Naive thymus-derived CD8-positive, alpha-beta T cell (primary cell): Measurements from ENCODE around the gene ADGRA3. TPM values are rescaled to one million over a fixed set of nuclear protein-coding genes. Genes with fewer than 3 reads are reported as not detected.

Source experiments
- ATAC-seq, 2 donors: fragments of 150-1000 bp; cut with Tn5 transposase in 1 of 2; sonication (Bioruptor Pico), chemical (Tn5 transposase) in 1 of 2; 1 replicate in 1 of 2; 2 replicates in 1 of 2; pipeline ENCODE4 v1.10.0; 2021; ENCODE audit warnings: mild to moderate bottlenecking in 2 of 2, moderate library complexity in 2 of 2
- POLR2A ChIA-PET: fragments of 350-600 bp; sonication (Branson Sonifier 250); formaldehyde crosslinking; loops from one replicate; lab custom pipeline; 2021; ENCODE audit warnings: antibody characterized with exemption; lab: Charles Lee
- DNase-seq, 10 donors: peaks; one replicate each; pipeline versions ENCODE4 v3.0.0 to v3.0.0-alpha.2; 2020 to 2022
- H3K27ac Mint-ChIP-seq, 10 donors: one replicate each; pipeline ENCODE4 v1.8.0; 2020 to 2022; ENCODE audit warnings: mild to moderate bottlenecking in 10 of 10, mixed read lengths in 10 of 10, moderate library complexity in 4 of 10, inconsistent platforms in 1 of 10
- H3K27me3 Mint-ChIP-seq, 5 donors: one replicate each; pipeline ENCODE4 v1.8.0; 2021 to 2022; ENCODE audit warnings: mixed read lengths in 5 of 5
- H3K36me3 Mint-ChIP-seq, 3 donors: one replicate each; pipeline ENCODE4 v1.8.0; 2020 to 2022; ENCODE audit warnings: mixed read lengths in 3 of 3, mild to moderate bottlenecking in 2 of 3, inconsistent platforms in 1 of 3
- H3K4me1 Mint-ChIP-seq, 4 donors: one replicate each; pipeline ENCODE4 v1.8.0; 2021 to 2022; ENCODE audit warnings: mixed read lengths in 4 of 4
- H3K4me3 Mint-ChIP-seq, 10 donors: one replicate each; pipeline ENCODE4 v1.8.0; 2020 to 2022; ENCODE audit warnings: mild to moderate bottlenecking in 10 of 10, mixed read lengths in 10 of 10, moderate library complexity in 6 of 10, inconsistent platforms in 1 of 10
- H3K9me3 Mint-ChIP-seq, 9 donors: one replicate each; pipeline ENCODE4 v1.8.0; 2020 to 2022; ENCODE audit warnings: mixed read lengths in 9 of 9, mild to moderate bottlenecking in 3 of 9, inconsistent platforms in 1 of 9, moderate library complexity in 1 of 9
- polyA plus RNA-seq, 3 donors: library from polyadenylated mRNA; unstranded; fragments of 300-500 nt; fragmentation: Illumina TruSeq; gene quantifications; one replicate each; pipeline ENCODE4 v1.2.3, GENCODE V29; 2021
- total RNA-seq, 8 experiments: library from RNA in 2 of 8; stranded (reverse) in 2 of 8; gene quantifications; one replicate each; pipeline ENCODE4 v1.2.3 and lab custom pipeline; 2021 to 2026

The ADGRA3 gene
- total and polyA plus RNA-seq, 5 experiments from 2014 or later = 0.41 to 2.1 (median 1.7) TPM

- no peak for DNase-seq
- Mint-ChIP-seq H3K27ac (no peak overlapping the region), H3K4me1 (no peaks in the 10 kb centered on the region), H3K36me3 (peaks cover 0 to 28% (median 24%) of the 10 kb centered on the region in 3 donors), H3K27me3 (peaks cover 0 to 2% (median 0%) of the 10 kb centered on the region in 5 donors), H3K9me3 (peaks cover 7 to 47% (median 27%) of the 10 kb centered on the region in 9 donors), H3K4me3 (no peak overlapping the region)
- ATAC-seq = no peak
- POLR2A ChIA-PET = no interaction called here
Measured at GRCh38 chr4:22532117-22532516, 16.3 kb upstream of the ADGRA3 start.

- Mint-ChIP-seq H3K9me3 (peaks cover 7 to 47% (median 27%) of the 10 kb centered on the region in 9 donors), H3K36me3 (peaks cover 0 to 28% (median 24%) of the 10 kb centered on the region in 3 donors), H3K27ac (no peak overlapping the region), H3K4me3 (no peak overlapping the region), H3K27me3 (peaks cover 0 to 2% (median 0%) of the 10 kb centered on the region in 5 donors), H3K4me1 (no peaks in the 10 kb centered on the region)
- ATAC-seq = no peak
- no peak for DNase-seq
- POLR2A ChIA-PET = no interaction called here
Measured at GRCh38 chr4:22531311-22532019, 15.6 kb upstream of the ADGRA3 start.

GRCh38 chr4:22524895-22525294 lies 9.0 kb upstream of the ADGRA3 start:
- DNase-seq = no peak
- no peak for ATAC-seq
- H3K9me3 Mint-ChIP-seq = peaks cover 0 to 3% (median 0%) of the 10 kb centered on the region in 9 donors
- POLR2A ChIA-PET = no interaction called here
- H3K36me3 Mint-ChIP-seq = no peaks in the 10 kb centered on the region
- H3K4me1 Mint-ChIP-seq = no peaks in the 10 kb centered on the region
- H3K27ac Mint-ChIP-seq = no peak overlapping the region
- H3K27me3 Mint-ChIP-seq = peaks cover 0 to 2% (median 0%) of the 10 kb centered on the region in 5 donors
- no peak overlapping the region for H3K4me3 Mint-ChIP-seq

- H3K9me3 Mint-ChIP-seq = no peaks in the 10 kb centered on the region
- peaks cover 0 to 3% (median 0%) of the 10 kb centered on the region in 5 donors for H3K27me3 Mint-ChIP-seq
- DNase-seq (no peak), ATAC-seq (no peak)
- peak overlapping the region in 1 of 10 donors; percentile 16 for H3K27ac Mint-ChIP-seq
- no peak overlapping the region for H3K4me3 Mint-ChIP-seq
- no peaks in the 10 kb centered on the region for H3K36me3 Mint-ChIP-seq
- H3K4me1 Mint-ChIP-seq = no peaks in the 10 kb centered on the region
- POLR2A ChIA-PET = no interaction called here
Measured at GRCh38 chr4:22522706-22523501, 7.0 kb upstream of the ADGRA3 start.

- Mint-ChIP-seq H3K36me3 (no peaks in the 10 kb centered on the region), H3K27me3 (peaks cover 0 to 3% (median 0%) of the 10 kb centered on the region in 5 donors), H3K27ac (no peak overlapping the region), H3K9me3 (no peaks in the 10 kb centered on the region), H3K4me1 (no peaks in the 10 kb centered on the region), H3K4me3 (no peak overlapping the region)
- ATAC-seq = no peak
- POLR2A ChIA-PET = no interaction called here
- DNase-seq = no peak
Measured at GRCh38 chr4:22522206-22522605, 6.3 kb upstream of the ADGRA3 start.

- peaks cover 2 to 5% (median 3%) of the 10 kb centered on the region in 4 donors for H3K4me1 Mint-ChIP-seq
- no peak for DNase-seq
- no peaks in the 10 kb centered on the region for H3K36me3 Mint-ChIP-seq
- peaks cover 0 to 2% (median 0%) of the 10 kb centered on the region in 9 donors for H3K9me3 Mint-ChIP-seq
- H3K4me3 Mint-ChIP-seq = no peak overlapping the region
- POLR2A ChIA-PET = no interaction called here
- no peak overlapping the region for H3K27ac Mint-ChIP-seq
- no peak for ATAC-seq
- H3K27me3 Mint-ChIP-seq = peaks cover 0 to 11% (median 1%) of the 10 kb centered on the region in 5 donors
Measured at GRCh38 chr4:22521240-22521639, 5.4 kb upstream of the ADGRA3 start.

- H3K9me3 Mint-ChIP-seq = peaks cover 0 to 2% (median 0%) of the 10 kb centered on the region in 9 donors
- peak overlapping the region in 7 of 10 donors; percentile 68 to 87 (median 71) for H3K27ac Mint-ChIP-seq
- peak overlapping the region; percentile 92 to 98 (median 94) for H3K4me3 Mint-ChIP-seq
- peak in 9 of 10 donors; percentile 1 to 61 (median 25) for DNase-seq
- H3K27me3 Mint-ChIP-seq = peaks cover 0 to 25% (median 14%) of the 10 kb centered on the region in 5 donors
- peak; percentile 80 to 83 for ATAC-seq
- H3K36me3 Mint-ChIP-seq = no peaks in the 10 kb centered on the region
- H3K4me1 Mint-ChIP-seq = peaks cover 12 to 19% (median 17%) of the 10 kb centered on the region in 4 donors
- POLR2A ChIA-PET = no interaction called here
Measured at GRCh38 chr4:22515145-22515887, 550 bp downstream of the ADGRA3 start.

GRCh38 chr4:22514481-22514880 lies 1.4 kb downstream of the ADGRA3 start:
- Mint-ChIP-seq H3K36me3 (no peaks in the 10 kb centered on the region), H3K9me3 (peaks cover 0 to 2% (median 0%) of the 10 kb centered on the region in 9 donors), H3K27ac (no peak overlapping the region), H3K4me3 (peak overlapping the region; percentile 8 to 98 (median 94)), H3K27me3 (peaks cover 0 to 25% (median 14%) of the 10 kb centered on the region in 5 donors), H3K4me1 (peaks cover 12 to 19% (median 17%) of the 10 kb centered on the region in 4 donors)
- DNase-seq (no peak), ATAC-seq (no peak)
- POLR2A ChIA-PET = no interaction called here

- Mint-ChIP-seq H3K27ac (no peak overlapping the region), H3K27me3 (peaks cover 0 to 25% (median 14%) of the 10 kb centered on the region in 5 donors), H3K36me3 (no peaks in the 10 kb centered on the region), H3K4me1 (peaks cover 12 to 19% (median 17%) of the 10 kb centered on the region in 4 donors), H3K9me3 (peaks cover 0 to 2% (median 0%) of the 10 kb centered on the region in 9 donors), H3K4me3 (peak overlapping the region in 7 of 10 donors; percentile 27 to 98 (median 95))
- ATAC-seq = no peak
- DNase-seq = no peak
- POLR2A ChIA-PET = no interaction called here
Measured at GRCh38 chr4:22514001-22514400, 1.9 kb downstream of the ADGRA3 start.

- DNase-seq = no peak
- H3K4me3 Mint-ChIP-seq = no peak overlapping the region
- no peak for ATAC-seq
- peaks cover 14 to 19% (median 17%) of the 10 kb centered on the region in 4 donors for H3K4me1 Mint-ChIP-seq
- peaks cover 0 to 21% (median 14%) of the 10 kb centered on the region in 5 donors for H3K27me3 Mint-ChIP-seq
- peak overlapping the region in 1 of 10 donors; percentile 3 for H3K27ac Mint-ChIP-seq
- POLR2A ChIA-PET = no interaction called here
- no peaks in the 10 kb centered on the region for H3K36me3 Mint-ChIP-seq
- H3K9me3 Mint-ChIP-seq = peaks cover 0 to 2% (median 0%) of the 10 kb centered on the region in 9 donors
Measured at GRCh38 chr4:22512306-22512705, 3.6 kb downstream of the ADGRA3 start.

GRCh38 chr4:22510750-22511149 lies 5.1 kb downstream of the ADGRA3 start:
- Mint-ChIP-seq H3K4me3 (no peak overlapping the region), H3K4me1 (peaks cover 15 to 21% (median 15%) of the 10 kb centered on the region in 4 donors), H3K27ac (peak overlapping the region in 2 of 10 donors; percentile 0 to 76), H3K27me3 (peaks cover 0 to 14% (median 12%) of the 10 kb centered on the region in 5 donors), H3K36me3 (no peaks in the 10 kb centered on the region), H3K9me3 (no peaks in the 10 kb centered on the region)
- POLR2A ChIA-PET = no interaction called here
- no peak for ATAC-seq
- no peak for DNase-seq

- Mint-ChIP-seq H3K4me1 (peaks cover 0 to 17% (median 10%) of the 10 kb centered on the region in 4 donors), H3K4me3 (no peak overlapping the region), H3K36me3 (no peaks in the 10 kb centered on the region), H3K9me3 (no peaks in the 10 kb centered on the region), H3K27me3 (peaks cover 0 to 14% (median 1%) of the 10 kb centered on the region in 5 donors), H3K27ac (no peak overlapping the region)
- POLR2A ChIA-PET = no interaction called here
- no peak for ATAC-seq
- no peak for DNase-seq
Measured at GRCh38 chr4:22508376-22508775, 7.5 kb downstream of the ADGRA3 start.
